ENCODE data around the gene POTEH. TPM values are rescaled to one million over a fixed set of nuclear protein-coding genes. Genes with fewer than 3 reads are reported as not detected.
"Not testable (repeated sequence)": the region's sequence is repeated elsewhere in the genome, so short reads cannot be mapped to it uniquely, and the experiment has no call there.

The POTEH gene
- total and polyA plus RNA-seq, 4 donors: not detected

DNA sequence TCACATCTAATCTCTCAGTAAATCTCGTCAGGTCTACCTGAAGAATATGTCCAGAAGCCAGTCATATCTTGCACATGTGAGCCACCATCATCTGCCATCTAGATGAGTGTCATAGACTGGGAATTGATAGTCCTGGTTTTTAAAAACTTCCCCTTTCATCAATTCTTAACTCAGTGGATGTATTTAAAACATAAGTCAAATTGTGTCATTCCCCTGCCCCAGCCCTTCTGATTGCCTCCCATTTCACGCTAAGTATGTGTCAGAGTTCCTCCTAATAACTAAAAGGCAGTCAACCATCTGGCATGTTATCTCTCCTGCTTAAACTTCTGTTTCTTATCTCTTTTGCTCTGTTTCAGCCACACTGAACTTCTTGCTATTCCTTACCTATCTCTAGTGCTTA, 24.3 kb downstream of the POTEH start:
- H3K4me1 ChIP-seq (ENCODE audit: control insufficient read depth in 1 of 2, insufficient read depth in 2 of 2, low read length in 2 of 2); H3K9me3 ChIP-seq (ENCODE audit: control insufficient read depth, low read length); H3K27me3 ChIP-seq (ENCODE audit: control insufficient read depth in 1 of 2, insufficient read depth in 2 of 2, low read length in 1 of 2); H3K36me3 ChIP-seq (ENCODE audit: control insufficient read depth in 1 of 2, insufficient read depth in 2 of 2, low read length in 1 of 2); DNase-seq; intact Hi-C loops (cut with DNase I); H3K4me3 ChIP-seq (ENCODE audit: low read length in 2 of 2); ATAC-seq (ENCODE audit: low FRiP score); H3K27ac ChIP-seq (ENCODE audit: low read depth in 1 of 2, low read length in 2 of 2): not testable (repeated sequence)
- 20 to 27% methylated on average over 2 of the region's 2 CpGs for WGBS, 2 donors

DNA sequence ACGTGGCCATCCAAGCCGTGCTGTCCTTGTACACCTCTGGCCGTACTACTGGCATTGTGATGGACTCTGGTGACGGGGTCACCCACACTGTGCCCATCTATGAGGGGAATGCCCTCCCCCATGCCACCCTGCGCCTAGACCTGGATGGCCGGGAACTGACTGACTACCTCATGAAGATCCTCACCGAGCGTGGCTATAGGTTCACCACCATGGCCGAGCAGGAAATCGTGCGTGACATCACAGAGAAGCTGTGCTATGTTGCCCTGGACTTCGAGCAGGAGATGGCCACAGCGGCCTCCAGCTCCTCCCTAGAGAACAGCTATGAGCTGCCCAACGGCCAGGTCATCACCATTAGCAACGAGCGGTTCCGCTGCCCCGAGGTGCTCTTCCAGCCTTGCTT, 32.1 kb downstream of the POTEH start:
- intact Hi-C loops (cut with DNase I): not testable (repeated sequence)

DNA sequence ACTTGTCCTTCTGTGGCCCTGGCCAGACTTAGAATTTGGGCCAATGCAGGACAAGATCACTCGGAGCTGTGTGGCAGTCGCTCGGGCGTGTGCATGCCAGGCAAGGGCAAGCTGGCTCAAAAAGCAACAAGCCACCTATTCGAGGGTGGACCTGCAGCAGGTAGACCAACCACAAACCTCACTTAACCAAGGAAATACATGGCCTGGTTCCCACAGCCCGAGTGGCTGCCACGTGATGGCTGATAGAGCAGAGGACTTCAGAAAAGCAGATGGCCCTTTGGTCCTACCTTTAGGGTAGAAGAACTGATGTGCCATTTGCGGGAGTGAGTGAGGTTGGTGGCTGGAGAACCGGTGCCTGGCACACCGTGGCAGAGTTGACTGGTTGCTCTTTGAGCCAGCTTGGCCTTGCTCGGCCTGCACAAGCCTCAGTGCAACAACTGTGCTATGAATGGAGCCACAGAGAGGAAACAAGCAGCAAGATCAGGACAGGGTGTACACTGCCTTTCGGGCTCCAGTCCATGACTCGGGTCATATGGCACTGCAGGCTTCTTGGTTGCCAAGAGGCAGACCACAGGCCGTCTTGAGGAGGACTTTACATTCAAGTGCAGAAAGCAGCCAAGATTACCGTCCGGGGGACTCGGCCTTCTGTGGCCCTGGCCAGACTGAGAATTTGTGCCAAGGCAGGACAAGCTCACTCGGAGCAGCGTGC, 39.5 kb downstream of the POTEH start:
- H3K27ac ChIP-seq (ENCODE audit: low read depth in 1 of 2, low read length in 2 of 2); H3K27me3 ChIP-seq (ENCODE audit: control insufficient read depth in 1 of 2, insufficient read depth in 2 of 2, low read length in 1 of 2); intact Hi-C loops (cut with DNase I); H3K4me1 ChIP-seq (ENCODE audit: control insufficient read depth in 1 of 2, insufficient read depth in 2 of 2, low read length in 2 of 2); H3K36me3 ChIP-seq (ENCODE audit: control insufficient read depth in 1 of 2, insufficient read depth in 2 of 2, low read length in 1 of 2); H3K4me3 ChIP-seq (ENCODE audit: low read length in 2 of 2); ATAC-seq (ENCODE audit: low FRiP score); H3K9me3 ChIP-seq (ENCODE audit: control insufficient read depth, low read length): not testable (repeated sequence)
- WGBS, 2 donors: 67 to 73% methylated on average over 8 to 9 of the region's 19 CpGs
- peak in 1 of 2 donors; percentile 11 for DNase-seq

More for the DNA sequence above, 32.1 kb downstream of the POTEH start:
- not testable (repeated sequence) for H3K36me3 ChIP-seq (ENCODE audit: control insufficient read depth in 1 of 2, insufficient read depth in 2 of 2, low read length in 1 of 2); ATAC-seq (ENCODE audit: low FRiP score); H3K4me1 ChIP-seq (ENCODE audit: control insufficient read depth in 1 of 2, insufficient read depth in 2 of 2, low read length in 2 of 2); H3K27ac ChIP-seq (ENCODE audit: low read depth in 1 of 2, low read length in 2 of 2); H3K4me3 ChIP-seq (ENCODE audit: low read length in 2 of 2); H3K27me3 ChIP-seq (ENCODE audit: control insufficient read depth in 1 of 2, insufficient read depth in 2 of 2, low read length in 1 of 2); H3K9me3 ChIP-seq (ENCODE audit: control insufficient read depth, low read length); DNase-seq
- 77 to 87% methylated on average over 7 to 9 of the region's 18 CpGs for WGBS, 2 donors

DNA sequence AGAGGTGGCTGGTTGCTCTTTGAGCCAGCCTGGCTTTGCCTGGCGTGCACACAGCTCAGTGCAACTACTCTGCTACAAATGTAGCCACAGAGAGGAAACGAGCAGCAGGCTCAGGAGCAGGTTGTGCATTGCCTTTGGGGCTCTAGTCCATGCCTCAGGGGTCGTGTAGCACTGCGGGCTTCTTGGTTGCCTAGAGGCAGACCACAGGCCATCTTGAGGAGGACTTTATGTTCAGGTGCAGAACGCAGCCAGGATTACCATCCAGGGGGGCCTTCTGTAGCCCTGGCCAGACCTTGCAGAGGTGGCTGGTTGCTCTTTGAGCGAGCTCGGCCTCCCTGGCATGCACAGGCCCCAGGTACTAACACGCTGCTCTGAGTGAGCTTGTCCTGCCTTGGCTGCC, 41.2 kb downstream of the POTEH start:
- intact Hi-C loops (cut with DNase I); H3K27me3 ChIP-seq (ENCODE audit: control insufficient read depth in 1 of 2, insufficient read depth in 2 of 2, low read length in 1 of 2); H3K4me3 ChIP-seq (ENCODE audit: low read length in 2 of 2); H3K4me1 ChIP-seq (ENCODE audit: control insufficient read depth in 1 of 2, insufficient read depth in 2 of 2, low read length in 2 of 2); H3K9me3 ChIP-seq (ENCODE audit: control insufficient read depth, low read length); H3K27ac ChIP-seq (ENCODE audit: low read depth in 1 of 2, low read length in 2 of 2); H3K36me3 ChIP-seq (ENCODE audit: control insufficient read depth in 1 of 2, insufficient read depth in 2 of 2, low read length in 1 of 2); ATAC-seq (ENCODE audit: low FRiP score); DNase-seq: not testable (repeated sequence)
- WGBS, 2 donors: no CpG with 5 or more reads among the region's 8 CpGs

DNA sequence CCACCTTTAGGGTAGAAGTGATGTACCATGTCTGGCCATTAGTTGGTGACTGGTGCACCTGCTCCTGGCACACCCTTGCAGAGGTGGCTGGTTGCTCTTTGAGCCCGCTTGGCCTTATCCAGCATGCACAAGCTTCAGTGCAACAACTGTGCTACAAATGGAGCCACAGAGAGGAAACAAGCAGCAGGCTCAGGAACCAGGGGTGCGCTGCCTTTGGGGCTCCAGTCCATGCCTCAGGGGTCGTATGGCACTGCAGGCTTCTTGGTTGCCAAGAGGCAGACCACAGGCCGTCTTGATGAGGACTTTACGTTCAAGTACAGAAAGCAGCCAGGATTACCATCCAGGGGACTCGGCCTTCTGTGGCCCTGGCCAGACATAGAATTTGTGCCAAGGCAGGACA, 44.6 kb downstream of the POTEH start:
- H3K27me3 ChIP-seq (ENCODE audit: control insufficient read depth in 1 of 2, insufficient read depth in 2 of 2, low read length in 1 of 2); H3K9me3 ChIP-seq (ENCODE audit: control insufficient read depth, low read length); intact Hi-C loops (cut with DNase I); H3K27ac ChIP-seq (ENCODE audit: low read depth in 1 of 2, low read length in 2 of 2); H3K4me3 ChIP-seq (ENCODE audit: low read length in 2 of 2); ATAC-seq (ENCODE audit: low FRiP score); H3K36me3 ChIP-seq (ENCODE audit: control insufficient read depth in 1 of 2, insufficient read depth in 2 of 2, low read length in 1 of 2); H3K4me1 ChIP-seq (ENCODE audit: control insufficient read depth in 1 of 2, insufficient read depth in 2 of 2, low read length in 2 of 2): not testable (repeated sequence)
- WGBS, 2 donors: 58 to 64% methylated on average over 3 to 4 of the region's 6 CpGs
- peak in 1 of 2 donors; percentile 24 for DNase-seq

DNA sequence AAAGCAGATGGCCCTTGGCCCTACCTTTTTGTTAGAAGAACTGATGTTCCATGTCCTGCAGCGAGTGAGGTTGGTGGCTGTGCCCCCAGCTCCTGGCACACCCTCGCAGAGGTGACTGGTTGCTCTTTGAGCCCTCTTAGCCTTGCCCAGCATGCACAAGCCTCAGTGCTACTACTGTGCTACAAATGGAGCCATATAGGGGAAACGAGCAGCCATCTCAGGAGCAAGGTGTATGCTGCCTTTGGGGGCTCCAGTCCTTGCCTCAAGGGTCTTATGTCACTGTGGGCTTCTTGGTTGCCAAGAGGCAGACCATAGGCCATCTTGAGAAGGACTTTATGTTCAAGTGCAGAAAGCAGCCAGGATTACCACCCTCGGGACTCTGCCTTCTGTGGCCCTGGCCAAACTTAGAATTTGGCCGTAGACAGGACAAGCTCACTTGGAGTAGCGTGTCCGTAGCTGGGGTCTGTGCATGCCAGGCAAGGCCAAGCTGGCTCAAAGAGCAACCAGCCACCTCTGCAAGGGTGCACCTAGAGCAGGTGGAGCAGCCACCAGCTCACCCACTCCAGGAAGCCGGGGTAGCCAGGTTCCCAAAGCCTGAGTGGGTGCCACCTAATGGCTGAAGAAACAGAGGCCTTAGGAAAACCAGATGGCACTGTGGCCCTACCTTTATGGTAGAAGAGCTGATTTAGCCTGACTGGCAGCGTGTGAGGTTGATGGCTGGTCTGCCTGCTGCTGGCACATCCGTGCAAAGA, 48.5 kb downstream of the POTEH start:
- H3K27ac ChIP-seq (ENCODE audit: low read depth in 1 of 2, low read length in 2 of 2); H3K9me3 ChIP-seq (ENCODE audit: control insufficient read depth, low read length); H3K36me3 ChIP-seq (ENCODE audit: control insufficient read depth in 1 of 2, insufficient read depth in 2 of 2, low read length in 1 of 2); intact Hi-C loops (cut with DNase I); H3K27me3 ChIP-seq (ENCODE audit: control insufficient read depth in 1 of 2, insufficient read depth in 2 of 2, low read length in 1 of 2); H3K4me3 ChIP-seq (ENCODE audit: low read length in 2 of 2); ATAC-seq (ENCODE audit: low FRiP score); H3K4me1 ChIP-seq (ENCODE audit: control insufficient read depth in 1 of 2, insufficient read depth in 2 of 2, low read length in 2 of 2): not testable (repeated sequence)
- WGBS, 2 donors: 78 to 80% methylated on average over 4 to 5 of the region's 10 CpGs
- DNase-seq: peak in 1 of 2 donors; percentile 9

DNA sequence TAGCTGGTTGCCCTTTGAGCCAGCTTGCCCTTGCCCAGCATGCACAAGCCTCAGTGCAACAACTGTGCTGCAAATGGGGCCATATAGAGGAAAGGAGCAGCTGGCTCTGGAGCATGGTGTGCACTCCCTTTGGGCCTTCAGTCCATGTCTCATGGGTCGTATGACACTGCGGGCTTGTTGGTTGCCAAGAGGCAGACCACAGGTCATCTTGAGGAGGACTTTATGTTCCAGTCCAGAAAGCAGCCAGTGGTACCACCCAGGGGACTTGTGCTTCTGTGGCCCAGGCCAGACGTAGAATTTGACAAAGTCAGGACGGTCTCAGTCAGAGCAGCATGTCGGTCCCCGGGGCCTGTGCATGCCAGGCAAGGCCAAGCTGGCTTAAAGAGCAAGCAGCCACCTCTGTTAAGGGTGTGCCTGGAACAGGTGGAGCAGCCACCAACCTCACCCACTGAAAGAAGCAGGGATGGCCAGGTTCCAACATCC, 49.1 kb downstream of the POTEH start:
- H3K27me3 ChIP-seq (ENCODE audit: control insufficient read depth in 1 of 2, insufficient read depth in 2 of 2, low read length in 1 of 2); H3K27ac ChIP-seq (ENCODE audit: low read depth in 1 of 2, low read length in 2 of 2); intact Hi-C loops (cut with DNase I); H3K4me1 ChIP-seq (ENCODE audit: control insufficient read depth in 1 of 2, insufficient read depth in 2 of 2, low read length in 2 of 2); DNase-seq; H3K36me3 ChIP-seq (ENCODE audit: control insufficient read depth in 1 of 2, insufficient read depth in 2 of 2, low read length in 1 of 2); ATAC-seq (ENCODE audit: low FRiP score); H3K9me3 ChIP-seq (ENCODE audit: control insufficient read depth, low read length); H3K4me3 ChIP-seq (ENCODE audit: low read length in 2 of 2): not testable (repeated sequence)
- 94 to 100% methylated on average over 2 to 3 of the region's 6 CpGs for WGBS, 2 donors

DNA sequence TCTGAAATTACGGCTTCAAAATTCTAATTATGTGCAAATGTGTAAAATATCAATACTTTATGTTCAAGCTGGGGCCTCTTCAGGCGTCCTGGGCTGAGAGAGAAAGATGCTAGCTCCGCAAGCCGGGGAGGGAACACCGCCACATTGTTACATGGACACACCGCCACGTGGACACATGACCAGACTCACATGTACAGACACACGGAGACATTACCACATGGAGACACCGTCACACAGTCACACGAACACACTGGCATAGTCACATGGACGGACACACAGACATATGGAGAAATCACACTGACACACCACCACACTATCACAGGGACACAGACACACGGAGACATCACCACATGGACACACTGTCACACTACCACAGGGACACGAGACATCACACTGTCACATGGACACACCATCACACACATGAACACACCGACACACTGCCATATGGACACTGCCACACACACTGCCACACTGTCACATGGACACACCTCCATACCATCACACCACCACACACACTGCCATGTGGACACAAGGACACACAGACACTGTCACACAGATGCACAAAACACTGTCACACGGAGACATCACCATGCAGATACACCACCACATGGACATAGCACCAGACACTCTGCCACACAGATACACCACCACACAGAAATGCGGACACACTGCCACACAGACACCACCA, 58.0 kb downstream of the POTEH start:
- H3K4me3 ChIP-seq (ENCODE audit: low read length in 2 of 2); H3K27ac ChIP-seq (ENCODE audit: low read depth in 1 of 2, low read length in 2 of 2); H3K9me3 ChIP-seq (ENCODE audit: control insufficient read depth, low read length); H3K36me3 ChIP-seq (ENCODE audit: control insufficient read depth in 1 of 2, insufficient read depth in 2 of 2, low read length in 1 of 2); H3K4me1 ChIP-seq (ENCODE audit: control insufficient read depth in 1 of 2, insufficient read depth in 2 of 2, low read length in 2 of 2); intact Hi-C loops (cut with DNase I); H3K27me3 ChIP-seq (ENCODE audit: control insufficient read depth in 1 of 2, insufficient read depth in 2 of 2, low read length in 1 of 2): not testable (repeated sequence)
- WGBS, 2 donors: 78 to 85% methylated on average over 13 of the region's 16 CpGs
- ATAC-seq (ENCODE audit: low FRiP score): peak; percentile 52
- DNase-seq: peak in 1 of 2 donors; percentile 48

All from aorta (tissue), 5 donors.